Fibroblast of villous mesenchyme (primary cell): ENCODE measurements around the gene ERICH4. TPM values are rescaled to one million over a fixed set of nuclear protein-coding genes. Genes with fewer than 3 reads are reported as not detected.
"Not testable (repeated sequence)": the region's sequence is repeated elsewhere in the genome, so short reads cannot be mapped to it uniquely, and the experiment has no call there.

Source experiments
- DNase-seq: peaks from one replicate; pipeline ENCODE4 v3.0.0-alpha.2; 2010; ENCODE audit warnings: low read depth
- H3K4me3 ChIP-seq: 2 replicates; pipeline ENCODE4 v1.5.1; 2011; ENCODE audit warnings: low read depth, mild to moderate bottlenecking, low read length
- CTCF ChIP-seq: IDR thresholded peaks from 2 replicates; pipeline ENCODE4 v1.5.1; 2012; ENCODE audit warnings: low read depth, mild to moderate bottlenecking, low read length; ENCODE audit not compliant: insufficient read depth
- small RNA-seq: library from RNA; depleted of rRNA; stranded (forward); fragments of <200 nt; gene quantifications from one replicate; pipeline ENCODE3, GENCODE V24; 2012
- total RNA-seq: library from RNA; depleted of rRNA; stranded (reverse); fragments of >200 nt; gene quantifications from 2 replicates; pipeline ENCODE4 v1.2.3, GENCODE V29; 2012

The ERICH4 gene
- total RNA-seq, 1 donor: not detected

- no peak for DNase-seq
- TF ChIP-seq CTCF: no peak
These were observed 36.2 kb downstream of the ERICH4 start for GRCh38 chr19:41478875-41479756.

DNA sequence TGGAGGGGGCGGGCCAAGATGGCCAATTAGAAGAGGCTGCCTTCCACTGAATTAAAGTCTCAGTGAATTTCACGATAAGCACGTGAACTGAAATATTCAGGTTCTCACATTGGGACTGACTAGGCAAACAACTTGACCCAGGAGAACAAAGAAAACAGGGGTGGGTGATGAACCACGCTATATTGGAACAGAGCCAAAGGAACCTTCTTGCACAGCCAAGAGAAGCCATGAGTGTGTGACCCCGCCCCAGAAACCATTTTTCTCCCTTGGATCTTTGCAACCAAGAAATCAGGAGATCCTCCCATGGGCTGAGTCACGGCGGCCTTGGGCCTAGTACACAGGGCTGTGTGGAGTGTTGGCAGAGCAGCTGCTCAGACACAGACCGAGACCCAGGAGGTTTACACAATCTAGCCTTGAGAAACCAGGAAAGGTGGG lies 36.8 kb downstream of the ERICH4 start:
- no peak overlapping the region for H3K4me3 ChIP-seq
- DNase-seq: no peak
- no peak for TF ChIP-seq CTCF

More at GRCh38 chr19:41478875-41479756, 36.2 kb downstream of the ERICH4 start:
- H3K4me3 ChIP-seq: no peak overlapping the region

- no peak overlapping the region for H3K4me3 ChIP-seq
- no peak for TF ChIP-seq CTCF
- DNase-seq: no peak
These were observed 37.4 kb downstream of the ERICH4 start for GRCh38 chr19:41480336-41480735.

GRCh38 chr19:41484822-41485221 lies 41.9 kb downstream of the ERICH4 start:
- no peak overlapping the region for H3K4me3 ChIP-seq
- TF ChIP-seq CTCF: no peak
- no peak for DNase-seq

DNA sequence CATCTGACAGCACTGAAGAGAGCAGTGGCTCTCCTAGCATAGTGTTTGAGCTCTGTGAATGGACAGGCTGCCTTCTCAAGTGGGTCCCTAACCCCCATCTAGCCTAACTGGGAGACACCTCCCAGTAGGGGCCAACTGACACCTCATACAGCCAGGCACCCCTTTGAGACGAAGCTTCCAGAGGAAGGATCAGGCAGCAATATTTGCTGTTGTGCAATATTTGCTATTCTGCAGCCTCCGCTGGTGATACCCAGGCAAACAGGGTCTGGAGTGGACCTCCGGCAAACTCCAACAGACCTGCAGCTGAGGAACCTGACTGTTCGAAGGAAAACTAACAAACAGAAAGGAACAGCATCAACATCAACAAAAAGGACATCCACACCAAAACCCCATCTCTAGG lies 44.0 kb downstream of the ERICH4 start:
- DNase-seq, H3K4me3 ChIP-seq: not testable (repeated sequence)

DNA sequence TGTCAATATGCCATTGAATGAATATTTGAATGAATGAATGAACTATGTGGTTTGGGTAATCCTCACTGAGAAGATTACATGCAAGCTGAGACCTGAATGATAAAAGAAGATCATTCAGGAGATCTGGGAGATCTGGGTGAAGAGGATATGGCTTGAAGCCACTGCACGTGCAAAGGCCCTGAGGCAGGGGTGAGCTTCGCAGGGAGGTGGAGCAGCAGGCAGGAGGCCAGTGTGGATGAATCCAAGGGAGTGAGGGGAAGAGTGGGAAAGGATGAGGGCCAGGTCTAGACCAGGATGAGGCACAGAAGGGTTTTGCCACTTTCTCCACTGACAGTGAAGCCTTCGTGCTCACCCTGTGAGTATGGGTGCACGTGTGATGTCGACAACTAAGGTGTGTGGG lies 49.9 kb downstream of the ERICH4 start:
- no peak for TF ChIP-seq CTCF

More for the DNA sequence above, 49.9 kb downstream of the ERICH4 start:
- H3K4me3 ChIP-seq: no peak overlapping the region
- DNase-seq: no peak

Small RNA genes lying within 50 kb of the gene (small RNA-seq; reads per million reads assigned to genes)
- gene RF00017: not detected

Other genes with a start within 250 kb of the ERICH4 start
- 1.6 and 1.7 TPM in 2 replicates for gene CYP2S1, start 249.9 kb upstream of the ERICH4 start, total RNA-seq
- 360 and 363 TPM in 2 replicates for gene AXL, start 223.9 kb upstream of the ERICH4 start, total RNA-seq
- gene HNRNPUL1, start 178.8 kb upstream of the ERICH4 start, total RNA-seq: 123 and 128 TPM in 2 replicates
- 9.7 and 11.2 TPM in 2 replicates for gene CCDC97, start 133.0 kb upstream of the ERICH4 start, total RNA-seq
- 7.8 and 16.8 TPM in 2 replicates for gene TGFB1, start 89.2 kb upstream of the ERICH4 start, total RNA-seq
- gene B9D2, start 79.0 kb upstream of the ERICH4 start, total RNA-seq: 3.5 and 4.5 TPM in 2 replicates
- 2.6 and 5.5 TPM in 2 replicates for gene TMEM91, start 66.6 kb upstream of the ERICH4 start, total RNA-seq
- 12.5 and 15.1 TPM in 2 replicates for gene EXOSC5, start 45.8 kb upstream of the ERICH4 start, total RNA-seq
- gene BCKDHA, start 45.3 kb upstream of the ERICH4 start, total RNA-seq: 21.2 and 24.8 TPM in 2 replicates
- gene B3GNT8, start 15.8 kb upstream of the ERICH4 start, total RNA-seq: 0.86 and 1.6 TPM in 2 replicates
- gene DMAC2, start 3.2 kb upstream of the ERICH4 start, total RNA-seq: 39.3 and 43.2 TPM in 2 replicates
- gene CEACAM21, start 133.0 kb downstream of the ERICH4 start, total RNA-seq: not detected in 2 replicates
- gene CEACAM4, start 183.9 kb downstream of the ERICH4 start, total RNA-seq: not detected in 2 replicates
- not detected in 2 replicates for gene CEACAM7, start 245.1 kb downstream of the ERICH4 start, total RNA-seq